PFSK-1 (cell line): Measurements from ENCODE around the gene ILK.

ENCODE experiments used
- SIN3A ChIP-seq: IDR thresholded peaks from 2 replicates; pipeline ENCODE4 v1.6.1; 2012; ENCODE audit warnings: mild to moderate bottlenecking, low read length, moderate library complexity, borderline replicate concordance; ENCODE audit not compliant: insufficient read depth
- TF ChIP-seq, protein P1 (sequence below), 2 experiments: IDR thresholded peaks; 2 replicates each; pipeline versions ENCODE4 v1.6.1 to v1.8.0; 2011 to 2012; ENCODE audit warnings: low read depth in 2 of 2, low read length in 2 of 2, control low read depth in 1 of 2, inconsistent platforms in 1 of 2, mild to moderate bottlenecking in 1 of 2, moderate library complexity in 1 of 2; ENCODE audit not compliant: insufficient read depth in 1 of 2

DNA sequence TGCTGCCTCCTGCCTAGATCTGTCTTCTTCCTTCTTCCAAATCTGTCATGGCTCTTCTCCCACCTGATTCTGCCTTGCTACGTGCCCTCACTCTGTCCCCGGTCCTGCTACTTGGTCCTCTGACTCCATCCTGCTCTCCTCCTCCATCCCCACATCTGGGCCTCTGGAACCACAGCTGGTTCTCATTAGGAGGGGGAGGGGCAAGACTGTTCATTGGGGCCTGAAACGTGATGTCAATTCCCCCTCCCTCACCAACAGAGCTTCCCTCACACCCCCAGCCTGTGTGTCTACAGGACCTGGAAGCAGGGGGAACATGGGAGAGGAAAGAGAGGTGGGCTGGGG, 43.0 kb downstream of the ILK start:
- TF ChIP-seq SIN3A = no peak
- TF ChIP-seq, protein P1, sequence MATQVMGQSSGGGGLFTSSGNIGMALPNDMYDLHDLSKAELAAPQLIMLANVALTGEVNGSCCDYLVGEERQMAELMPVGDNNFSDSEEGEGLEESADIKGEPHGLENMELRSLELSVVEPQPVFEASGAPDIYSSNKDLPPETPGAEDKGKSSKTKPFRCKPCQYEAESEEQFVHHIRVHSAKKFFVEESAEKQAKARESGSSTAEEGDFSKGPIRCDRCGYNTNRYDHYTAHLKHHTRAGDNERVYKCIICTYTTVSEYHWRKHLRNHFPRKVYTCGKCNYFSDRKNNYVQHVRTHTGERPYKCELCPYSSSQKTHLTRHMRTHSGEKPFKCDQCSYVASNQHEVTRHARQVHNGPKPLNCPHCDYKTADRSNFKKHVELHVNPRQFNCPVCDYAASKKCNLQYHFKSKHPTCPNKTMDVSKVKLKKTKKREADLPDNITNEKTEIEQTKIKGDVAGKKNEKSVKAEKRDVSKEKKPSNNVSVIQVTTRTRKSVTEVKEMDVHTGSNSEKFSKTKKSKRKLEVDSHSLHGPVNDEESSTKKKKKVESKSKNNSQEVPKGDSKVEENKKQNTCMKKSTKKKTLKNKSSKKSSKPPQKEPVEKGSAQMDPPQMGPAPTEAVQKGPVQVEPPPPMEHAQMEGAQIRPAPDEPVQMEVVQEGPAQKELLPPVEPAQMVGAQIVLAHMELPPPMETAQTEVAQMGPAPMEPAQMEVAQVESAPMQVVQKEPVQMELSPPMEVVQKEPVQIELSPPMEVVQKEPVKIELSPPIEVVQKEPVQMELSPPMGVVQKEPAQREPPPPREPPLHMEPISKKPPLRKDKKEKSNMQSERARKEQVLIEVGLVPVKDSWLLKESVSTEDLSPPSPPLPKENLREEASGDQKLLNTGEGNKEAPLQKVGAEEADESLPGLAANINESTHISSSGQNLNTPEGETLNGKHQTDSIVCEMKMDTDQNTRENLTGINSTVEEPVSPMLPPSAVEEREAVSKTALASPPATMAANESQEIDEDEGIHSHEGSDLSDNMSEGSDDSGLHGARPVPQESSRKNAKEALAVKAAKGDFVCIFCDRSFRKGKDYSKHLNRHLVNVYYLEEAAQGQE (IDR thresholded peaks at IDR 0.05; ENCODE audit: insufficient read depth in 1 of 2, low read depth in 2 of 2, low read length in 2 of 2) = peak; percentile 11 to 25; a peak in 1 of 4 replicates
